ENCODE measurements around the gene MPI. TPM values are rescaled to one million over a fixed set of nuclear protein-coding genes. Genes with fewer than 3 reads are reported as not detected.

MPI gene
- total and polyA plus RNA-seq, 4 donors, result 16.1 to 38.4 (median 31.9) TPM

DNA sequence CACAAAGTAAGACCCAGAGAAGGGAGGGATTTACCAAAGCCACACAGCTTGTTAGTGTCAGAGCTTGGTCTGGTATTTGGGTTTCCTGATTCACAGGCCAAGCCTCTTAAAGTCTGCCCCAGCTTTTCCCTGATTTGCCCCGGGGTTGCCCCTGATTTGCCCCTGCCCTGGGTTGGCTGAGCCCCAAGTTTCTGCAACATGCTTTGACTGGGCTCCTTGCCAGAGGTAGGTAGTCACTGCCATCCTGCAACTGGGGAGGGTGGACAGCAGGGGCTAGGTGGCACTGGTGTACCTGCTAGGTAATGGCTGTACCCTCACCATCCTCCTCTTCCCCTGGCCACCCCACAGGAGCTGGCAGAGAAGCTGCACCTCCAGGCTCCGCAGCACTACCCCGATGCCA is 2.5 kb downstream of the MPI start:
- Histone ChIP-seq H3K27me3 (ENCODE audit: control insufficient read depth in 4 of 4, insufficient read depth in 4 of 4, low read length in 3 of 4) (no peaks in the 10 kb centered on the region), H3K9me3 (ENCODE audit: control insufficient read depth in 4 of 4, low read length in 3 of 4) (no peaks in the 10 kb centered on the region), H3K27ac (ENCODE audit: low read depth in 1 of 2, low read length in 2 of 2) (no peak overlapping the region), H3K4me3 (ENCODE audit: low read depth in 1 of 3, low read length in 3 of 3) (no peak overlapping the region), H3K4me1 (ENCODE audit: control insufficient read depth in 4 of 4, insufficient read depth in 4 of 4, low read length in 3 of 4) (peaks cover 7 to 30% (median 21%) of the 10 kb centered on the region in 4 donors), H3K9ac (ENCODE audit: low read depth in 1 of 2, low read length in 2 of 2) (no peak overlapping the region), H3K36me3 (ENCODE audit: control insufficient read depth in 4 of 4, insufficient read depth in 3 of 4, low read depth in 1 of 4, low read length in 3 of 4) (peaks cover 2 to 20% (median 7%) of the 10 kb centered on the region in 4 donors)
- WGBS, result 38% methylated on average over 3 of the region's 3 CpGs
- DNase-seq (ENCODE audit: low spot score), result no peak
- TF ChIP-seq FOXA1 (IDR thresholded peaks at IDR 0.05) (no peak), EGR1 (IDR thresholded peaks at IDR 0.05; ENCODE audit: low read depth in 2 of 2) (no peak), SP1 (IDR thresholded peaks at IDR 0.05) (peak; percentile 55), JUND (IDR thresholded peaks at IDR 0.05) (no peak), GABPA (IDR thresholded peaks at IDR 0.05 in 1 of 2, conservative IDR thresholded peaks at IDR 0.05 in 1 of 2) (no peak), HNF4A (conservative IDR thresholded peaks at IDR 0.05) (peak; percentile 38 to 55), HNF4G (IDR thresholded peaks at IDR 0.05) (no peak), RXRA (IDR thresholded peaks at IDR 0.05) (peak; percentile 61 to 74), FOXA2 (IDR thresholded peaks at IDR 0.05) (no peak), RAD21 (IDR thresholded peaks at IDR 0.05) (peak in 1 of 2 donors; percentile 48), NR2F2 (IDR thresholded peaks at IDR 0.05) (no peak), TAF1 (conservative IDR thresholded peaks at IDR 0.05) (no peak), YY1 (IDR thresholded peaks at IDR 0.05) (no peak)
- TF ChIP-seq, protein P1, sequence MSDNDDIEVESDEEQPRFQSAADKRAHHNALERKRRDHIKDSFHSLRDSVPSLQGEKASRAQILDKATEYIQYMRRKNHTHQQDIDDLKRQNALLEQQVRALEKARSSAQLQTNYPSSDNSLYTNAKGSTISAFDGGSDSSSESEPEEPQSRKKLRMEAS (IDR thresholded peaks at IDR 0.05), result no peak
- TF ChIP-seq, protein P2, sequence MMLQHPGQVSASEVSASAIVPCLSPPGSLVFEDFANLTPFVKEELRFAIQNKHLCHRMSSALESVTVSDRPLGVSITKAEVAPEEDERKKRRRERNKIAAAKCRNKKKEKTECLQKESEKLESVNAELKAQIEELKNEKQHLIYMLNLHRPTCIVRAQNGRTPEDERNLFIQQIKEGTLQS (IDR thresholded peaks at IDR 0.05), result no peak
- TF ChIP-seq, protein P3, sequence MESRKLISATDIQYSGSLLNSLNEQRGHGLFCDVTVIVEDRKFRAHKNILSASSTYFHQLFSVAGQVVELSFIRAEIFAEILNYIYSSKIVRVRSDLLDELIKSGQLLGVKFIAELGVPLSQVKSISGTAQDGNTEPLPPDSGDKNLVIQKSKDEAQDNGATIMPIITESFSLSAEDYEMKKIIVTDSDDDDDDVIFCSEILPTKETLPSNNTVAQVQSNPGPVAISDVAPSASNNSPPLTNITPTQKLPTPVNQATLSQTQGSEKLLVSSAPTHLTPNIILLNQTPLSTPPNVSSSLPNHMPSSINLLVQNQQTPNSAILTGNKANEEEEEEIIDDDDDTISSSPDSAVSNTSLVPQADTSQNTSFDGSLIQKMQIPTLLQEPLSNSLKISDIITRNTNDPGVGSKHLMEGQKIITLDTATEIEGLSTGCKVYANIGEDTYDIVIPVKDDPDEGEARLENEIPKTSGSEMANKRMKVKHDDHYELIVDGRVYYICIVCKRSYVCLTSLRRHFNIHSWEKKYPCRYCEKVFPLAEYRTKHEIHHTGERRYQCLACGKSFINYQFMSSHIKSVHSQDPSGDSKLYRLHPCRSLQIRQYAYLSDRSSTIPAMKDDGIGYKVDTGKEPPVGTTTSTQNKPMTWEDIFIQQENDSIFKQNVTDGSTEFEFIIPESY (IDR thresholded peaks at IDR 0.05), result no peak
- TF ChIP-seq, protein P4, sequence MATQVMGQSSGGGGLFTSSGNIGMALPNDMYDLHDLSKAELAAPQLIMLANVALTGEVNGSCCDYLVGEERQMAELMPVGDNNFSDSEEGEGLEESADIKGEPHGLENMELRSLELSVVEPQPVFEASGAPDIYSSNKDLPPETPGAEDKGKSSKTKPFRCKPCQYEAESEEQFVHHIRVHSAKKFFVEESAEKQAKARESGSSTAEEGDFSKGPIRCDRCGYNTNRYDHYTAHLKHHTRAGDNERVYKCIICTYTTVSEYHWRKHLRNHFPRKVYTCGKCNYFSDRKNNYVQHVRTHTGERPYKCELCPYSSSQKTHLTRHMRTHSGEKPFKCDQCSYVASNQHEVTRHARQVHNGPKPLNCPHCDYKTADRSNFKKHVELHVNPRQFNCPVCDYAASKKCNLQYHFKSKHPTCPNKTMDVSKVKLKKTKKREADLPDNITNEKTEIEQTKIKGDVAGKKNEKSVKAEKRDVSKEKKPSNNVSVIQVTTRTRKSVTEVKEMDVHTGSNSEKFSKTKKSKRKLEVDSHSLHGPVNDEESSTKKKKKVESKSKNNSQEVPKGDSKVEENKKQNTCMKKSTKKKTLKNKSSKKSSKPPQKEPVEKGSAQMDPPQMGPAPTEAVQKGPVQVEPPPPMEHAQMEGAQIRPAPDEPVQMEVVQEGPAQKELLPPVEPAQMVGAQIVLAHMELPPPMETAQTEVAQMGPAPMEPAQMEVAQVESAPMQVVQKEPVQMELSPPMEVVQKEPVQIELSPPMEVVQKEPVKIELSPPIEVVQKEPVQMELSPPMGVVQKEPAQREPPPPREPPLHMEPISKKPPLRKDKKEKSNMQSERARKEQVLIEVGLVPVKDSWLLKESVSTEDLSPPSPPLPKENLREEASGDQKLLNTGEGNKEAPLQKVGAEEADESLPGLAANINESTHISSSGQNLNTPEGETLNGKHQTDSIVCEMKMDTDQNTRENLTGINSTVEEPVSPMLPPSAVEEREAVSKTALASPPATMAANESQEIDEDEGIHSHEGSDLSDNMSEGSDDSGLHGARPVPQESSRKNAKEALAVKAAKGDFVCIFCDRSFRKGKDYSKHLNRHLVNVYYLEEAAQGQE (IDR thresholded peaks at IDR 0.05), result peak; percentile 45
- TF ChIP-seq, protein P5, sequence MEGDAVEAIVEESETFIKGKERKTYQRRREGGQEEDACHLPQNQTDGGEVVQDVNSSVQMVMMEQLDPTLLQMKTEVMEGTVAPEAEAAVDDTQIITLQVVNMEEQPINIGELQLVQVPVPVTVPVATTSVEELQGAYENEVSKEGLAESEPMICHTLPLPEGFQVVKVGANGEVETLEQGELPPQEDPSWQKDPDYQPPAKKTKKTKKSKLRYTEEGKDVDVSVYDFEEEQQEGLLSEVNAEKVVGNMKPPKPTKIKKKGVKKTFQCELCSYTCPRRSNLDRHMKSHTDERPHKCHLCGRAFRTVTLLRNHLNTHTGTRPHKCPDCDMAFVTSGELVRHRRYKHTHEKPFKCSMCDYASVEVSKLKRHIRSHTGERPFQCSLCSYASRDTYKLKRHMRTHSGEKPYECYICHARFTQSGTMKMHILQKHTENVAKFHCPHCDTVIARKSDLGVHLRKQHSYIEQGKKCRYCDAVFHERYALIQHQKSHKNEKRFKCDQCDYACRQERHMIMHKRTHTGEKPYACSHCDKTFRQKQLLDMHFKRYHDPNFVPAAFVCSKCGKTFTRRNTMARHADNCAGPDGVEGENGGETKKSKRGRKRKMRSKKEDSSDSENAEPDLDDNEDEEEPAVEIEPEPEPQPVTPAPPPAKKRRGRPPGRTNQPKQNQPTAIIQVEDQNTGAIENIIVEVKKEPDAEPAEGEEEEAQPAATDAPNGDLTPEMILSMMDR (IDR thresholded peaks at IDR 0.05; ENCODE audit: low read depth, low read length, missing input control), result peak; percentile 23

Data from liver (tissue), 9 donors.